HG02943 (cell line): ENCODE measurements around the gene MGMT.

Source experiments
- ATAC-seq: cut with Tn5 transposase; IDR thresholded peaks from one replicate; pipeline ENCODE4 v1.9.1; 2021; ENCODE audit warnings: mild to moderate bottlenecking, low read depth, moderate library complexity; ENCODE audit not compliant: unreplicated experiment

MGMT gene

GRCh38 chr10:129536336-129536735 lies 69.3 kb downstream of the MGMT start:
- no peak for ATAC-seq

DNA sequence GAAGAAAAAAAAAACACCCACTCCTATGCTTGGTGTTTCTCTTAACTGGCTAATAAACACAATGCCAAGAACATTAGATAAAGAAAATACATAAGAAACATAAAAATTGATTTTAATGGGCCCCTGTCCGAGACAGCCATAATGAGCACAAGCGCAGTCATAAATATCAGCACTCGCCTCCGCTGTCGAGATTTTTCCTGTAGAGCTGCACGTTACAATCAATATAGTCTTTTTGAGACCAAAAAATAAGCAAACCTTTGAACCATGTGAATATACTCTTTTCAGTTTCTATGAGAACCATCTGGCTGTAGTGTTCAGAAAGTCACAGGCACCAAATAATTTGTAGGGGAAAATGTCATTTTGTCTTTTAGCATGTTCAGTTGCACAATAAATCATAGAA lies 70.1 kb downstream of the MGMT start:
- no peak for ATAC-seq

DNA sequence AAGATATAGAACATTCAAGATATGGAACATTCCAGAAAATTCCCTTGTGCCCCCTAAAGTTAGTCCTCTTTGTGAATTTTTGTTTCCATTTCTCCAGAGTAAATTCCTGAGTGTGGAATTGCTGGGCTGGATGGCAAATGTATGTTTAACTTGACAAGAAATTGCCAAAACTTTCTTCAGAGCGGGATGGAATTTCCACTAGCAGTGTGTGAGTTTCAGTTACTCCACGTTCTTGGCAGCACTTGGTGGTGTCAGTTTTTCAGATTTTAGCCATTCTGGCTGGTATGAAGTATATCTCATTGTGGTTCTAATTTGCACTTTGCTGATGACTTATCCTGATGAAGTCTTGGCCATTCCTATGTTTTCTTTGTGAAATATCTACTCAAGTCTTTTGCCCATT lies 71.2 kb downstream of the MGMT start:
- ATAC-seq = no peak

DNA sequence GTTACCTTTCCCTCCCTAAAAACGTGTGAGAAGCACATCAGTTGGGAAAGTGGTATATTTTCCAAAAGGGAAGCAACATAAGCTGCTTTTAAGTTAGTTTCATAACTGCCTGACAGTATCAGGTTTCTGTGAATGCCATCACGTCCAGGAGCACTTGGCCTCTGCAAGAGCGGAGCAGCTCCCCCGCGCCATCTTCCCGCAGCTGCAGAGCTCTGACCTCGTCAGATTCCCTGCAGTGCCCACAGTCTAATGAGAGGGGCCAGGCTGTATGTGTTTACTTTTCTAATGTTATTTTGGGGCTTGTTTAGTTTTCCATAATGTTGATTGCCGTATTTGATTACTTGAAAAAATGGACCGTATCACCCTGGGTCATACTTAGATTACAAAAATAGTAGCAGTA lies 74.2 kb downstream of the MGMT start:
- no peak for ATAC-seq

DNA sequence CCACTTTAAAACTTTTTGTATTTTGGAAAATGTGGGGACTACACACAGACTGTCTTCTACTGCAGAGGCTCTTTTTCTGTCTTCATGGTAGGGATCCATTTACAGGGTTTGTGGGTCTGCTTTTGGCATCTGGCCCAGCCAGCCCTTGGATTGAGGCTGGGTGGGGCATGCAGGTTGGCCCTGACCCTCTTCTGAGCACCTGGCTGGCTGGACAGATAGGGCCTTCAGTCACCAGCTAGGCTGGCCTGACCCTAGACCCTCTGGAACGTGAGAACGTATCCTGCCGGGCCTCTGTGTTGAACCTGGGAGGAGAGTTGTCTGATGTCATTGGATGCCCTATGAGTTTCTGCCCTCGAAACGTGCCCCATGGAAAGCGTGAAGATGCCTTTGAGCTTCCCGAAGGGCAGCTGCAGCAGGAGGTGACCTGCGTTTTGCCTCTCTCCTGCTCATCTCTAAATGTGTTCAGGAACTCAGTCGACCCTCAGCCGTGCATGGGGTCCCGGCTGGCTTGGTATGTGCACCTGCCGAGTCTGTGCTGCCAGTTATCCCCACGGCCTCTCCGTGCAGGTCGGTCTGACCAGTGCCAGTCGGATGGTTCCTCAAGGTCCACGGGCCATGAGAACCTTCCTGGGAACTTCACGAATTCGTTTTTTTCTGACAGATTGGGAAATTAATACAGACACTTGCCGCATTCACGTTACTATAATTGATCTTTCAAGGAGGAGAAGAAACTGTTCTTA lies 74.9 kb downstream of the MGMT start:
- no peak for ATAC-seq

- no peak for ATAC-seq
Observed at GRCh38 chr10:129542589-129542988, 75.5 kb downstream of the MGMT start.

- no peak for ATAC-seq
Observed at GRCh38 chr10:129544205-129545202, 77.5 kb downstream of the MGMT start.

DNA sequence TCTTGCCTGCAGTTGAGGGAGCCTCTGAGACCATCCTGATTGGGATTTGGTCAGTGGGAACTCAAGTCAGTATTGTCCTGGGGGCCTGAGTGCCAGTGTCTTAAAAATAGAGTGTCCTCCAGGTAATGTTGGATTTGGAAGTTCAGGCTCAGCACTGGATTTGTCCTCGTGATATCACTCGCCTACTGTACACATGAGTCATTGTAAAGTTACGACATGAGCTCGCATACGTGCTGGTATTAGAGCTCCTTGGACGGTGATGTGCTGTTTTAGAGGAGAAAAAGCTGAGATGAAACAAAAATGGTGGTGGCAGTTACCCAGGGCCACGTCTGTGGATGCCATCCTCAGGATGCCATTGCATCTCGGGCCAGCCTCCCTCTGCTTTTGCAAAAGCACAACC lies 78.2 kb downstream of the MGMT start:
- no peak for ATAC-seq

DNA sequence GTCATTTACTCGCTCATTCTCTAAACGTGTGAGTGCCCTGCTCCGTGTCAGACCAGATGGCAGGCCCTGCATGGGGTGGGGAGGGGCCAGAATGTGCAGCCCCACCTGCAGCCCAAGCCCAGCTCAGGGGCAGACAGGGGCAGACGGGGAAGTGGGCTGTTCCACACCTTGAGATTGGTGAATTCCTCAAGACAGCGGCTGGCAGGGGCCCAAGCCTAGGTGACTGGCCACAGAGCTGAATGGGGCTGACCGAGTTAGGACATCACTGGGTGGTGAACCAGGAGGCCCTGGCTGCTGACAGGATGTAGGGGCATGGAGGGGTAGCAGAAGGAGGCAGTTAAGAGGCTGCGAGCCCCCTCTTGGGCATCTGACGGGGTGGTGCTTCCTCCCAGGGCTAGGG lies 79.1 kb downstream of the MGMT start:
- ATAC-seq = no peak

DNA sequence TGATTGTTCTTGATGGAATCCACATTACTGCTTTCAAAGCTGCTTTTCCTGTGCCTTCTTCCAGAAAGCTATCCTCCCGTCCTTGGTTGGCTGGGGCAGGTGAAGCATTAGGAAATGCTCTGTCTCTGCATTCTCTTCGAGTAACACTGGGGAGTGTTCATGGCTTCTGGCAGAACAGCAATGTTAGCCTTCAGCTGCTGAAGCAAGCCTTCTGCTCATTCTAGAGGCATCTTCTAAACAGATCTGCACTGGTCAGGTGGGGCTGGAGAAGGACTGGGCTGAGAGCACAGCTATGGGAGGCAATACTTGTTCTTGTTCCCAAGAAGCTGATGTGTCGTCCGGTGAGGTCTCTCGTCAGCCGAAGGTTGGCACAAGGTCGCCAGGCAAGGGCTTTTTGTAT lies 80.6 kb downstream of the MGMT start:
- no peak for ATAC-seq

DNA sequence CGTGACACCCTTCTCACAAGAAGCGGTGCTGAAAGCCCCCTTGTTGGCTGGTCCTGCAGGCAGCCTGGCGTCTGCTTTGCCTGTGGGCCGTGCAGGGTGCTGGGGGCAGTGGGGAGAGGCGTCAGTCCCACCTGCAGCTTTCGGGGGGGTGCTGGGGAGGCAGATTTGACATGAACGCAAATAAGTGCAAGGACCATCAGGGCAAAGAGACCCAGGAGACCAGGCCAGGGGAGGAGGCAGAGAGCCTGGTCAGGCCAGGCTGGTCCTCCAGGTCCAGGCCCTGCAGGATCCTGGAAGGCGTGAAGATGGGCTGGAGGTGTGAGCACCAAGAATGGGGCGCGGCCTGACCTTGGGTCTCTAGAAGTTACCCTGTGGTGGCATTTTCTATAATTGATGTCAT lies 81.6 kb downstream of the MGMT start:
- no peak for ATAC-seq

GRCh38 chr10:129550076-129550475 lies 83.0 kb downstream of the MGMT start:
- ATAC-seq = no peak

- ATAC-seq = no peak
Observed at GRCh38 chr10:129550658-129551057, 83.6 kb downstream of the MGMT start.

GRCh38 chr10:129552119-129552518 lies 85.1 kb downstream of the MGMT start:
- ATAC-seq = no peak

GRCh38 chr10:129553928-129554327 lies 86.9 kb downstream of the MGMT start:
- no peak for ATAC-seq

GRCh38 chr10:129556316-129556715 lies 89.3 kb downstream of the MGMT start:
- no peak for ATAC-seq

DNA sequence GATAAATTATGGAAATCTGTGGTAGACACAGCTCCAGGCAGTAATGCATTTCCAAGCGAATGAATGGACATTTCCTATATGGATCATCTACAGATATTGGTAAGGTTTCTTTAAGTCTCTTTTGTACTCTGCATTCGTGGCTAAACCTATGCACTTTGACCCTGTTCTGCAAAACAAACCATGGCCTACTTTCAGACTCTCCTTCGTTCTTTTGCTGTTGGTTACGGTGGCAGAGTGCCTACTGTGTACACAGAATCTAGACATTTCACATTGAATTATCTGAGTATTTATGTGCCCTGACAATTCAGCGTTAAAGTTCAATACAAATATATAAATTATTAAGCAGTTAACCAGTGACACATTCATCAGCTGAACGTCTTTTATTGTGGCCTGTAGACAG lies 93.3 kb downstream of the MGMT start:
- ATAC-seq = no peak

DNA sequence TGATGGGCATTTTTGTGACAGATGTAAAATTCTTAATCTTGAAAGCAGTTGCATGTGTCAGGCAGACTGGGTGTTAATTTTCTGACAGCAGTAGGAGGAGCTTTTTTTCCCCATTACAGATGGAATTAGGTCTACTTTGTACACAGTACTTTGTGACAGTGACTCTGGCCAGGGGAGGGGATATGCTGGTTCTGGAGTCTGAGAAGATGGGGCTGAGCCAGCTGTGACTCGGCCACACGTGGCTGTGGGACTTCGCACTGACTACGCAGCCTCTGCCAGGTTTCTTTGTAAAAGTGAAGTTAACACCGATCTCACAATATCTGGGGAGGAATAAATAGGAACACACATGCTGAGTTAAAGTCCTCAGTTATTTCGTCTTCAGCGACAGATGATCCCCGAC lies 95.4 kb downstream of the MGMT start:
- ATAC-seq = no peak

GRCh38 chr10:129564923-129565322 lies 97.9 kb downstream of the MGMT start:
- no peak for ATAC-seq

DNA sequence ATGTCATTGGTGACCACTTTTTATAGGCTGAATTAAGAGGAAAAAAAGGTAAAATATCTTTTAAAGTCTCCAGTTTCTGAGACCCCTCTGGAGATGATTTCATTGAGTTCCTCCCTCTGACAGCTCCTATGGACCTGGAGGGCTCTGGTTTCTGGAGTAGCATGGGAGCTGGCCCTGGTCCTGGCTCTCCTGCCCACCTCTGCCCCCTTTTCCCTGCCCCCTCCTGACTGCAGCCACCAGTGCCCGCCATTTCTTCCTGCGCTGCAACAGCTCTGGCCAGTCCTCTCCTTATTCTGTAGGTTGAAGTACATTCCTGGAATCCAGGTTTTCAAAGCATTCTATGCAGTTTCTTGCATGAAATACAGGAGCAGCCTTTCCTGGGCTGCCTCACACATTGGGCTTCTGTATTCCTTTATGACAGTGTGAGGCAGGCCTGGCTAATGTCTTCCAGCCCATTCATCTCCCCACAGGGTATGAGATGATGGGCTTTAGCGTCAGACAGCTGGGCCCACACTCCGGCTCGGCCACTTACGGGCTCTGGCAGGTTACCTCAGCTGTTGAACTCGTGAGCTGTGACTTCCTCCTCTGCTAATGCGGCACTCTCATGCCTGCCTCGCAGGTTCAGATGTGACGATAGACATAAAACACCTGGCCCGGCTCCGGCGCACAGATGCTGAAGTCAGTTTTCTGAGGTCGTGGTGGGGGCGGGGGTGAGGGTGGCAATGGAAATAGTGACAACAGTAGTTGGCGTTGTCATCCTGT lies 101.7 kb downstream of the MGMT start:
- ATAC-seq = no peak

- no peak for ATAC-seq
Observed at GRCh38 chr10:129570185-129570584, 103.1 kb downstream of the MGMT start.
